ENCODE data around the gene TMUB1. TPM values are rescaled to one million over a fixed set of nuclear protein-coding genes. Genes with fewer than 3 reads are reported as not detected.

TMUB1 gene
- polyA plus RNA-seq, 2 of the 4 experiments (the other 2 are of a cell fraction) = 14.0 to 37.7 TPM

- peak; percentile 81 for TF ChIP-seq MAX (IDR thresholded peaks at IDR 0.05)
- no peak for TF ChIP-seq SMC3 (IDR thresholded peaks at IDR 0.05)
- TF ChIP-seq HEYL (CRISPR knock-in tag; IDR thresholded peaks at IDR 0.05) = no peak
- TF ChIP-seq KDM5A (IDR thresholded peaks at IDR 0.05) = no peak
- no peak for TF ChIP-seq CBX8 (IDR thresholded peaks at IDR 0.05)
- peak; percentile 19; the same call in 1 of the 2 replicates for TF ChIP-seq USF2 (IDR thresholded peaks at IDR 0.05)
- TF ChIP-seq TP53 (CRISPR knock-in tag; IDR thresholded peaks at IDR 0.05) = no peak
- no peak for TF ChIP-seq MYC (IDR thresholded peaks at IDR 0.05; ENCODE audit: borderline replicate concordance, low read length)
- TF ChIP-seq NPAS2 (CRISPR knock-in tag; IDR thresholded peaks at IDR 0.05; ENCODE audit: borderline replicate concordance) = no peak
- TF ChIP-seq ZSCAN20 (CRISPR knock-in tag; IDR thresholded peaks at IDR 0.05) = no peak
- TF ChIP-seq RCOR1 (IDR thresholded peaks at IDR 0.05; ENCODE audit: low read depth, low read length) = no peak
- TF ChIP-seq PHF8 (IDR thresholded peaks at IDR 0.05; ENCODE audit: borderline replicate concordance, low read depth) = peak; percentile 40; the same call in 1 of the 2 replicates
- no peak for TF ChIP-seq POLR2AphosphoS2 (conservative IDR thresholded peaks at IDR 0.05; ENCODE audit: low read length)
- TF ChIP-seq MAZ (IDR thresholded peaks at IDR 0.05; ENCODE audit: borderline replicate concordance, low read depth, low read length) = no peak
- TF ChIP-seq HOXA7 (CRISPR knock-in tag; IDR thresholded peaks at IDR 0.05) = no peak
- TF ChIP-seq RNF2 (IDR thresholded peaks at IDR 0.05; ENCODE audit: borderline replicate concordance, low read depth) = no peak
- TF ChIP-seq ESRRA (IDR thresholded peaks at IDR 0.05; ENCODE audit: borderline replicate concordance, low read length) = no peak
- no peak for TF ChIP-seq CBX2 (IDR thresholded peaks at IDR 0.05; ENCODE audit: borderline replicate concordance, low read depth)
- no peak for TF ChIP-seq HOXB5 (CRISPR knock-in tag; IDR thresholded peaks at IDR 0.05)
- no peak for TF ChIP-seq MAFK (IDR thresholded peaks at IDR 0.05; ENCODE audit: partially characterized antibody)
- TF ChIP-seq TFCP2L1 (CRISPR knock-in tag; IDR thresholded peaks at IDR 0.05) = no peak
- TF ChIP-seq JUN (IDR thresholded peaks at IDR 0.05) = peak in 1 of 2 experiments; percentile 52; a peak in 1 of 5 replicates
- TF ChIP-seq CHD4 (IDR thresholded peaks at IDR 0.05; ENCODE audit: borderline replicate concordance) = no peak
- no peak for TF ChIP-seq GATA3 (IDR thresholded peaks at IDR 0.05; ENCODE audit: borderline replicate concordance)
Measured at GRCh38 chr7:151083071-151083823, at the start of gene TMUB1 (continued).

- Histone ChIP-seq H3K4me1 (no peaks in the 10 kb centered on the region), H3K27ac (no peak overlapping the region), H3K4me2 (no peak overlapping the region), H3K4me3 (no peak overlapping the region), H3K9me3 (no peaks in the 10 kb centered on the region)
- WGBS (ENCODE audit: missing lambda C conversion rate) = 93% methylated on average over 21 of the region's 21 CpGs
- CTCF ChIA-PET = interaction anchor here (0.7 to 5.1 kb wide), 4 partner anchors 9 to 35 kb away, joined by 3 to 25 read pairs (median 4); partner anchors contain the start of gene GBX1
- DNase-seq (ENCODE audit: low read depth in 1 of 2, low spot score in 1 of 2) = no peak
- no peak for FAIRE-seq
- POLR2A ChIA-PET = no interaction called here
- TF ChIP-seq E2F6 (IDR thresholded peaks at IDR 0.05; ENCODE audit: borderline replicate concordance, low read depth) = no peak
- no peak for TF ChIP-seq EHF (CRISPR knock-in tag; IDR thresholded peaks at IDR 0.05)
- TF ChIP-seq JUNB (IDR thresholded peaks at IDR 0.05) = no peak
- no peak for TF ChIP-seq HDAC2 (IDR thresholded peaks at IDR 0.05)
- TF ChIP-seq HOXA7 (CRISPR knock-in tag; IDR thresholded peaks at IDR 0.05) = no peak
- no peak for TF ChIP-seq KDM5A (IDR thresholded peaks at IDR 0.05)
- TF ChIP-seq EP300 (IDR thresholded peaks at IDR 0.05) = no peak
- no peak for TF ChIP-seq ZNF302 (CRISPR knock-in tag; IDR thresholded peaks at IDR 0.05)
- no peak for TF ChIP-seq TFCP2L1 (CRISPR knock-in tag; IDR thresholded peaks at IDR 0.05)
- no peak for TF ChIP-seq NR3C1 (IDR thresholded peaks at IDR 0.05)
- no peak for TF ChIP-seq MAFK (IDR thresholded peaks at IDR 0.05; ENCODE audit: partially characterized antibody)
- TF ChIP-seq CHD2 (IDR thresholded peaks at IDR 0.05; ENCODE audit: low read length, partially characterized antibody) = no peak
- no peak for TF ChIP-seq HEYL (CRISPR knock-in tag; IDR thresholded peaks at IDR 0.05)
- no peak for ATAC-seq
Measured at GRCh38 chr7:151132461-151133205, 49.3 kb upstream of the TMUB1 start.
